WERI-Rb-1 (cell line): ENCODE measurements around the gene PSG11.
A peak's percentile ranks its signal among the peaks of the same experiment; 100 is the strongest.
"Not testable (repeated sequence)": the region's sequence is repeated elsewhere in the genome, so short reads cannot be mapped to it uniquely, and the experiment has no call there.

Experiments used
- DNase-seq: peaks from one replicate; pipeline ENCODE4 v3.0.0-alpha.2; 2020
- H3K27ac ChIP-seq: fragments of 250-450 bp; sonication (Bioruptor Pico); 2 replicates; pipeline ENCODE4 v1.5.1; 2020; ENCODE audit warnings: mild to moderate bottlenecking, moderate library complexity
- H3K27me3 ChIP-seq: fragments of 250-450 bp; sonication (Bioruptor Pico); 2 replicates; pipeline ENCODE4 v1.5.1; 2021; ENCODE audit warnings: mild to moderate bottlenecking, low read depth, moderate library complexity; ENCODE audit not compliant: insufficient read depth, severe bottlenecking
- H3K36me3 ChIP-seq: fragments of 250-450 bp; sonication (Bioruptor Pico); 2 replicates; pipeline ENCODE4 v1.5.1; 2020; ENCODE audit warnings: mild to moderate bottlenecking, moderate library complexity
- H3K4me3 ChIP-seq: 2 replicates; pipeline ENCODE4 v1.5.1; 2011; ENCODE audit warnings: low read depth, mild to moderate bottlenecking, control low read depth, low read length
- H3K9me3 ChIP-seq: fragments of 250-450 bp; sonication (Bioruptor Pico); 2 replicates; pipeline ENCODE4 v1.5.1; 2021; ENCODE audit warnings: mild to moderate bottlenecking, moderate library complexity; ENCODE audit not compliant: severe bottlenecking
- TF ChIP-seq, protein P1 (sequence below): IDR thresholded peaks from 2 replicates; pipeline ENCODE4 v1.5.1; 2011; ENCODE audit warnings: low read depth, mild to moderate bottlenecking, control low read depth, inconsistent platforms, low read length

Gene PSG11

GRCh38 chr19:43026369-43026768, at the start of gene PSG11:
PSG11 (minus strand) TSS chr19:43026469; CDS start chr19:43026372, 97 bp downstream.
- H3K9me3 ChIP-seq, H3K4me3 ChIP-seq: not testable (repeated sequence)

DNA sequence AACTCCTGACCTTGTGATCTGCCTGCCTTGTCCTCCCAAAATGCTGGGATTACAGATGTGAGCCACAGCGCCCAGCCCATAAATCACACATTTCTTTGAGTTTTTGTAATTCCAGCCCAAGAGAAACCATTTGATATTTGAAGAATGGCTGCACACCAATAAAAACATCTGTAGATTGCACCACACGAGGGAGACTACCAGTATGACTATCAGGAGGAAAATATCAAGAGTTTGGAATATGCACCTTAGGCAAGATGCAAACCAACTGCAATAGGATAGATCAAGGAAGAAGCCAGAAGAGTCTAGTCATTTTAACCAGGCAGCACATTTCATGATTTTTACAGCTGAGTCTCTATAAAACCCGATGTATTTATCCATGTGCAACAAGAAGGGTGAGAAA, 36.1 kb upstream of the PSG11 start:
- not testable (repeated sequence) for DNase-seq, H3K27ac ChIP-seq, H3K4me3 ChIP-seq, H3K36me3 ChIP-seq, H3K9me3 ChIP-seq
- peaks cover 31% of the 10 kb centered on the region for H3K27me3 ChIP-seq

More at GRCh38 chr19:43026369-43026768, at the start of gene PSG11:
- not testable (repeated sequence) for H3K27ac ChIP-seq, DNase-seq, H3K27me3 ChIP-seq, H3K36me3 ChIP-seq

- not testable (repeated sequence) for H3K27ac ChIP-seq, DNase-seq, H3K4me3 ChIP-seq, H3K9me3 ChIP-seq, H3K36me3 ChIP-seq
- peaks cover 31% of the 10 kb centered on the region for H3K27me3 ChIP-seq
Measured at GRCh38 chr19:43061326-43061725, 35.1 kb upstream of the PSG11 start.

DNA sequence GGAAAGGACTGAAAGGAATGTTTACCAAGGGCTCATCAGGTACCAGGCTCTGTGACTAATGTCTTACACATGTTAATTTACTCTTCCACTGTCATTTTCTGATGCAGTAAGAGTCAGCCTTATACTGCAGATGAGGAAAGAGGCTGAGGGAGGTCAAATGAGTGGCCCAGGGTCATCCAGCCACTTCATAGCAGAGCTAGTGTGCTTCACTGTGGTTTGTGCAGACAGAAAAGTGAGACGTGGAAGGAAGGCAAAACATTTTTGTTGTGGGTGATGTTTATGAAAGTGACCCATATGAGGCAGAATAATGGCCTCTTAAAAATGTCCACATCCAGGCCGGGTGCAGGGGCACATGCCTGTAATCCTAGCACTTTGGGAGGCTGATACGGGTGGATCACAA, 34.0 kb upstream of the PSG11 start:
- H3K4me3 ChIP-seq, H3K36me3 ChIP-seq, H3K9me3 ChIP-seq, H3K27ac ChIP-seq, DNase-seq: not testable (repeated sequence)
- H3K27me3 ChIP-seq, result peaks cover 31% of the 10 kb centered on the region

DNA sequence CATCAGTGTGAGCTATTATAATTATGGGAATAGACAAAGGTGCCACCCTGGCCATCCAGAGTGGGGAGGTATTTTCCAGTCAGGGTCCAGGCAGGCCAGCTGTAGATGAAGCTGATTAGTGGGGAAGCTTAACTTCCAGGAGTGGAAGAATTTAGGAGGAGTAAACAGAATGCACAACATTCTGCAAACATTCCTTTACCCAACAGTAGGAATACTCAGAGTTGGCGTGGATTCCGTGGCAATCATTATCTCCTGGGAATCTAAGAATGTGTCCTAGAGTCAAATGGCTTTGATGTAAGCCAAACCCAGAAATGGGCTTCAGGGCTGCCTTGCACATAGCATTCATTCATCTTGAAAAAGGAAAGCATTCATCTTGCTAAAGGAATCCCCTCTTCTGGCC, 33.2 kb upstream of the PSG11 start:
- H3K9me3 ChIP-seq, H3K4me3 ChIP-seq, DNase-seq, H3K36me3 ChIP-seq, H3K27ac ChIP-seq: not testable (repeated sequence)
- peaks cover 27% of the 10 kb centered on the region for H3K27me3 ChIP-seq

DNA sequence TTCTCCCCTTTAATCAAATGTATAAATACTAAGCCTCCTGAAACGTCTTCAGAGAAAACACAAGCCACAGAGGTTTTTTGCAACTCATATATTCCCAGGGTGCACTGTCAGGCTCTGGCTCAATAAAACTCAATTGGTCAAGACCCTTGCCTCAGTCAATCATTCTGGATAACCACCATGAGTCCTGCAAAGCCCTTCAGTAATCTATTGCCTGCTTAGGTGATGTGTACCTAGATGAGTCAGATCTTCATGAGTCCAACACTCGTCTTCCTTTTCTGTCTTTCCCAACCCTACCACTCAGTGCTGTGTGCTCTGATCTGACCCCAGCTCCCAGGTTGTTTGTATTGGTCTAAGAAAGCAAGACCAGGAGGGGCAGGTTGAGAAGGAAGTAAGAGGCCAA, 32.2 kb upstream of the PSG11 start:
- not testable (repeated sequence) for DNase-seq, H3K4me3 ChIP-seq, H3K9me3 ChIP-seq, H3K36me3 ChIP-seq, H3K27ac ChIP-seq
- H3K27me3 ChIP-seq, result peaks cover 21% of the 10 kb centered on the region

DNA sequence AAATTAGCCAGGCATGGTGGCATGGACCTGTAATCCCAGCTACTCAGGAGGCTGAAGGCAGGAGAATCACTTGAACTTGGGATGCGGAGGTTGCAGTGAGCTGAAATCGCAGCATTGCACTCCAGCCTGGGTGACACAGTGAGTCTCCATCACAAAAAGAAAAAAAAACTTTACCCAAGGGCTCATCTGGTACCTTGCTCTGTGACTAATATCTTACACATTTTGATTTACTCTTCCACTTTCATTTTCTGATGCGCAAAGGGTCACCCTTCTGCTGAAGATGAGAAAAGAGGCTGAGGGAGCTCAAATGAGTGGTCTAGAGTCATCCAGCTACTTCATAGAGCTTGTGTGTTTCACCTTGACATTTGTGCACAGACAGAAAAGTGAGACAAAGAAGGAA, 21.7 kb upstream of the PSG11 start:
- not testable (repeated sequence) for H3K27ac ChIP-seq, DNase-seq

DNA sequence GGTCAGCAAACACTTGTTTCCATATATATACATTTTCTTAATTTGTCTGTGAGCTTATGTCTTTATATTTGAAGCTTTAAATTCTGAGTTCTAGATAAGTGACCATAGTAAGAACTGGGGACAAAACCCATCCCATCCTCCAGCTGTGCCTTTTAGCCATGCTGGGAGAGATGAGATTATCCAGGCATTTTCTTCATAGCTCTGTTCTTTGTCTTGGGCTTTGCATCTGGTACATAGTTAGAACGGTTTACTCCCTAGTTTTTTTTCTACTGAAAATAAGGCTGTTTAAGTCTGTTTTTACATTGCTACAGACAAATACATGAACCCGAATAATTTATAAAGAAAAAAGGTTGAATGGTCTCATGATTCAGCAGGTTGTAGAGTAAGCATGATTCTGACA, 20.3 kb upstream of the PSG11 start:
- not testable (repeated sequence) for H3K27ac ChIP-seq, DNase-seq, H3K9me3 ChIP-seq, H3K36me3 ChIP-seq, H3K4me3 ChIP-seq
- peaks cover 24% of the 10 kb centered on the region for H3K27me3 ChIP-seq

More for the DNA sequence above, 21.7 kb upstream of the PSG11 start:
- not testable (repeated sequence) for H3K36me3 ChIP-seq, H3K4me3 ChIP-seq, H3K9me3 ChIP-seq
- H3K27me3 ChIP-seq, result peaks cover 21% of the 10 kb centered on the region

DNA sequence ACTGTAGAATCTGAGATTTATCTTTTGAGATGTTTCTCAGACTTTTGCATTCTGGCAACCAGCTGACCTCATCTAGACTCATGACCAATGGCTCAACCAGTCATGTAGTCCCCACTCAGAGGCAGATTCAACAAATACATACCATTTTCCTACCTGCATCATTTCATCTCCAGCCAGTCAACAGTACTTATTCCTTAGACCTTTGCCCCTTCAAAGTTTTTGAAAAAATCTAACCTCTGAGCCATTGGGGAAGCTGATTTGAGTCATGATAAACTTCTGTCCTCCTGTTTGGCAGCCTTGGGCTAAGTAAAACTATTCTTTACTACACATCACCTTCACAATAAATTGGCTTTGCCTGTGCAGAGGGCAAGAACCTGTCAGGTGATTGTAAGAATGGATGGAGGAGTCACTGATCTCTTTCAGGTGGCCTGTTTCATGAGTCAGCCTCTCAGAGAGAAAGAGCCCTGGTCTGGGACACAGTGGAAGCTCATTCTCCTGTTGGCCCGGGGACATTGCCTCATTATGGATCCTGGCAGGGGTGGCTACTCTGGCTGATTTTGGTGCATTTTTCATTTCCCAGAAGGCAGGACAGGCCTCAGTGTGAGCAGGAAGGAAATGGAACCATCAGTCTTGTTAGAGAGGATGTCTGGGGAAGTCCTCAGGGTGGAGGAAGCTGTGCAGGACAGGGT, 17.4 kb upstream of the PSG11 start:
- H3K27ac ChIP-seq, H3K4me3 ChIP-seq, DNase-seq, H3K9me3 ChIP-seq, H3K36me3 ChIP-seq: not testable (repeated sequence)
- peaks cover 24% of the 10 kb centered on the region for H3K27me3 ChIP-seq

GRCh38 chr19:43031645-43032044, 5.4 kb upstream of the PSG11 start:
- H3K9me3 ChIP-seq, H3K27ac ChIP-seq, H3K27me3 ChIP-seq, H3K4me3 ChIP-seq, H3K36me3 ChIP-seq, DNase-seq: not testable (repeated sequence)
- TF ChIP-seq, protein P1, sequence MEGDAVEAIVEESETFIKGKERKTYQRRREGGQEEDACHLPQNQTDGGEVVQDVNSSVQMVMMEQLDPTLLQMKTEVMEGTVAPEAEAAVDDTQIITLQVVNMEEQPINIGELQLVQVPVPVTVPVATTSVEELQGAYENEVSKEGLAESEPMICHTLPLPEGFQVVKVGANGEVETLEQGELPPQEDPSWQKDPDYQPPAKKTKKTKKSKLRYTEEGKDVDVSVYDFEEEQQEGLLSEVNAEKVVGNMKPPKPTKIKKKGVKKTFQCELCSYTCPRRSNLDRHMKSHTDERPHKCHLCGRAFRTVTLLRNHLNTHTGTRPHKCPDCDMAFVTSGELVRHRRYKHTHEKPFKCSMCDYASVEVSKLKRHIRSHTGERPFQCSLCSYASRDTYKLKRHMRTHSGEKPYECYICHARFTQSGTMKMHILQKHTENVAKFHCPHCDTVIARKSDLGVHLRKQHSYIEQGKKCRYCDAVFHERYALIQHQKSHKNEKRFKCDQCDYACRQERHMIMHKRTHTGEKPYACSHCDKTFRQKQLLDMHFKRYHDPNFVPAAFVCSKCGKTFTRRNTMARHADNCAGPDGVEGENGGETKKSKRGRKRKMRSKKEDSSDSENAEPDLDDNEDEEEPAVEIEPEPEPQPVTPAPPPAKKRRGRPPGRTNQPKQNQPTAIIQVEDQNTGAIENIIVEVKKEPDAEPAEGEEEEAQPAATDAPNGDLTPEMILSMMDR, result peak; percentile 37
